Endothelial cell of umbilical vein (primary cell): ENCODE results near the gene SIX5. TPM values are rescaled to one million over a fixed set of nuclear protein-coding genes. Genes with fewer than 3 reads are reported as not detected.

Experiments used
- BruUV-seq: library from RNA; stranded (reverse); fragments of 400-500 nt; replicated peaks from 2 replicates; lab custom pipeline; 2021; lab: Mats Ljungman, UMichigan
- CTCF ChIA-PET: fragments of 300-600, 350-600 bp; sonication (Branson Sonifier 250); formaldehyde crosslinking; loops from one replicate; lab custom pipeline; 2021; ENCODE audit warnings: antibody characterized with exemption, inconsistent platforms; lab: Charles Lee
- POLR2A ChIA-PET: fragments of 300-600, 350-600 bp; sonication (Branson Sonifier 250); formaldehyde crosslinking; loops from one replicate; lab custom pipeline; 2021; ENCODE audit warnings: antibody characterized with exemption, inconsistent platforms; lab: Charles Lee
- DNase-seq: peaks from one replicate; pipeline ENCODE4 v3.0.0-alpha.2; 2011; ENCODE audit warnings: low read depth, low spot score
- FAIRE-seq: peaks from 2 replicates; lab custom pipeline; 2011; peaks lifted over from hg19 to GRCh38; lab: Jason Lieb, UNC
- H2AFZ ChIP-seq: 2 replicates; pipeline ENCODE4 v1.6.0; 2012; ENCODE audit warnings: low read depth, low read length, control low read depth, inconsistent platforms
- H3K27ac ChIP-seq: 2 replicates; pipeline ENCODE4 v1.5.1; 2011; ENCODE audit warnings: low read depth, mild to moderate bottlenecking, control low read depth, low read length, moderate library complexity; ENCODE audit not compliant: insufficient read depth
- H3K27me3 ChIP-seq, 2 experiments: 2 replicates each; pipeline versions ENCODE4 v1.6.0 to v1.6.1; 2011; ENCODE audit warnings: low read length in 2 of 2, mixed read lengths in 1 of 2; ENCODE audit not compliant: control insufficient read depth in 2 of 2, insufficient read depth in 2 of 2
- H3K36me3 ChIP-seq, 2 experiments: 2 replicates in 1 of 2; 3 replicates in 1 of 2; pipeline ENCODE4 v1.5.1; 2011; ENCODE audit warnings: low read length in 2 of 2, mild to moderate bottlenecking in 1 of 2, moderate library complexity in 1 of 2; ENCODE audit not compliant: control insufficient read depth in 2 of 2, insufficient read depth in 2 of 2; ENCODE audit errors: extremely low read depth in 1 of 2
- H3K4me1 ChIP-seq: 3 replicates; pipeline ENCODE4 v1.5.1; 2011; ENCODE audit warnings: mild to moderate bottlenecking, low read length; ENCODE audit not compliant: control insufficient read depth, insufficient read depth; ENCODE audit errors: extremely low read depth
- H3K4me2 ChIP-seq: 2 replicates; pipeline ENCODE4 v1.6.1; 2011; ENCODE audit warnings: low read length, control low read depth, mixed read lengths; ENCODE audit not compliant: insufficient read depth
- H3K4me3 ChIP-seq, 3 experiments: fragments of 200-600 bp in 1 of 3; sonication (generic), shearing (Covaris generic) in 1 of 3; replicated peaks in 1 of 3; 2 replicates each; pipeline ENCODE4 v1.5.1; 2011 to 2016; ENCODE audit warnings: control low read depth in 3 of 3, low read length in 3 of 3, mild to moderate bottlenecking in 2 of 3, inconsistent platforms in 1 of 3, low read depth in 1 of 3, moderate library complexity in 1 of 3; ENCODE audit not compliant: insufficient read depth in 1 of 3
- H3K79me2 ChIP-seq: 2 replicates; pipeline ENCODE4 v1.6.0; 2012; ENCODE audit warnings: low read length, inconsistent platforms; ENCODE audit not compliant: control insufficient read depth, insufficient read depth
- H3K9ac ChIP-seq: replicated peaks from 2 replicates; pipeline ENCODE3; 2011; ENCODE audit warnings: low read length, control low read depth; ENCODE audit not compliant: insufficient read depth; ENCODE audit errors: extremely low read depth
- H3K9me1 ChIP-seq: replicated peaks from 3 replicates; pipeline ENCODE4 v1.6.0; 2011; ENCODE audit warnings: mild to moderate bottlenecking, low read length; ENCODE audit not compliant: control insufficient read depth, insufficient read depth; ENCODE audit errors: extremely low read depth
- H3K9me3 ChIP-seq: replicated peaks from 2 replicates; pipeline ENCODE4 v1.5.1; 2012; ENCODE audit warnings: low read length, inconsistent platforms; ENCODE audit not compliant: control insufficient read depth, insufficient read depth
- H4K20me1 ChIP-seq: replicated peaks from 2 replicates; pipeline ENCODE3; 2011; ENCODE audit warnings: mild to moderate bottlenecking, low read length; ENCODE audit not compliant: control insufficient read depth, insufficient read depth; ENCODE audit errors: extremely low read depth
- CTCF ChIP-seq, 2 donors: IDR thresholded peaks; 1 replicate in 1 of 2; 2 replicates in 1 of 2; pipeline ENCODE4 v1.5.1; 2011; ENCODE audit warnings: low read length in 2 of 2, mild to moderate bottlenecking in 2 of 2, moderate library complexity in 2 of 2, control low read depth in 1 of 2, inconsistent platforms in 1 of 2, low read depth in 1 of 2; ENCODE audit not compliant: insufficient read depth in 1 of 2; ENCODE audit errors: extremely low read depth in 1 of 2
- EZH2 ChIP-seq: IDR thresholded peaks from 2 replicates; pipeline ENCODE4 v1.6.1; 2012; ENCODE audit warnings: borderline replicate concordance, low read depth, mild to moderate bottlenecking, moderate library complexity, low read length, inconsistent platforms; ENCODE audit not compliant: severe bottlenecking
- FOS ChIP-seq: IDR thresholded peaks from 2 replicates; pipeline ENCODE4 v1.6.1; 2011; ENCODE audit warnings: mild to moderate bottlenecking, low read length, moderate library complexity, borderline replicate concordance; ENCODE audit not compliant: insufficient read depth
- GATA2 ChIP-seq: IDR thresholded peaks from 2 replicates; pipeline ENCODE4 v1.7.0; 2011; ENCODE audit warnings: low read depth, mild to moderate bottlenecking, moderate library complexity, mixed read lengths, low read length; ENCODE audit not compliant: insufficient read length, insufficient read depth
- JUN ChIP-seq: IDR thresholded peaks from 2 replicates; pipeline ENCODE4 v1.6.1; 2011; ENCODE audit warnings: borderline replicate concordance, low read depth; ENCODE audit not compliant: insufficient read length, insufficient read depth
- MAX ChIP-seq: IDR thresholded peaks from 2 replicates; pipeline ENCODE4 v1.6.1; 2011; ENCODE audit not compliant: insufficient read depth, insufficient read length
- MYC ChIP-seq: IDR thresholded peaks from one replicate; pipeline ENCODE4 v1.6.1; 2011; ENCODE audit warnings: mild to moderate bottlenecking, low read depth, low read length
- POLR2A ChIP-seq: IDR thresholded peaks from 2 replicates; pipeline ENCODE4 v1.6.1; 2012; ENCODE audit warnings: low read depth, mild to moderate bottlenecking, control low read depth, low read length
- POLR2AphosphoS5 ChIP-seq: IDR thresholded peaks from 2 replicates; pipeline ENCODE4 v1.6.1; 2012; ENCODE audit warnings: low read depth, mild to moderate bottlenecking, control low read depth, low read length, moderate library complexity; ENCODE audit not compliant: insufficient read depth
- dilution Hi-C: fragments of 300-500 bp; cut with MboI; formaldehyde crosslinking; loops from one replicate; pipeline ENCODE4 v1.15.0; 2019; ENCODE audit warnings: low sequenced_read_pairs; ENCODE audit not compliant: extremely low pct_ligation_motif_present
- intact Hi-C: fragments of 100-400 bp; cut with micrococcal nuclease; formaldehyde crosslinking; loops from one replicate; pipeline ENCODE4 v1.10.0; 2022
- polyA plus RNA-seq, 4 experiments: library from polyadenylated mRNA; depleted of rRNA in 3 of 4; stranded (reverse) in 3 of 4; unstranded in 1 of 4; fragments of >200 nt; gene quantifications; 2 replicates each; pipeline versions ENCODE4 v1.2.1 to v1.2.3, GENCODE V29; 2011 to 2012; ENCODE audit warnings: missing spikeins in 1 of 4
- total RNA-seq: library from RNA; stranded (reverse); gene quantifications from 2 replicates; pipeline ENCODE4 v1.2.3, GENCODE V29; 2021

Gene SIX5
- total and polyA plus RNA-seq, 2 donors (not counting 3 experiments of a cell fraction or from before 2014, with no cell fraction given), result 13.1 to 16.7 TPM

GRCh38 chr19:45763691-45764294, 5.3 kb downstream of the SIX5 start:
- CTCF ChIA-PET, result no interaction called here
- peaks cover 2% of the 10 kb centered on the region for H3K79me2 ChIP-seq
- H3K36me3 ChIP-seq, result no peaks in the 10 kb centered on the region
- intact Hi-C loops, result no loop called here
- POLR2A ChIA-PET, result no interaction called here
- dilution Hi-C loops, result no loop called here
- no peaks in the 10 kb centered on the region for H3K9me3 ChIP-seq
- no peaks in the 10 kb centered on the region for H3K27me3 ChIP-seq
- no peak overlapping the region for H3K4me2 ChIP-seq
- no peak overlapping the region for H3K9ac ChIP-seq
- no peak overlapping the region for H3K27ac ChIP-seq
- FAIRE-seq (no peak), DNase-seq (no peak)
- no peak overlapping the region for H2AFZ ChIP-seq
- no peaks in the 10 kb centered on the region for H3K9me1 ChIP-seq
- no peak for TF ChIP-seq MAX
- no peak for TF ChIP-seq MYC
- no peak for TF ChIP-seq GATA2
- TF ChIP-seq JUN, result no peak
- no peak for TF ChIP-seq POLR2A
- H3K4me1 ChIP-seq, result peaks cover 6% of the 10 kb centered on the region
- no TSS peak for BruUV-seq
- H3K4me3 ChIP-seq, result no peak overlapping the region
- H4K20me1 ChIP-seq, result no peaks in the 10 kb centered on the region

GRCh38 chr19:45762870-45763631, 6.0 kb downstream of the SIX5 start:
- no peak overlapping the region for H3K9ac ChIP-seq
- H3K4me1 ChIP-seq, result peaks cover 6% of the 10 kb centered on the region
- H3K9me1 ChIP-seq, result no peaks in the 10 kb centered on the region
- FAIRE-seq (no peak), DNase-seq (no peak)
- intact Hi-C loops, result no loop called here
- TF ChIP-seq GATA2 (no peak), POLR2AphosphoS5 (no peak), FOS (no peak), EZH2 (no peak), POLR2A (no peak), MYC (no peak), JUN (no peak), CTCF (IDR thresholded peaks at IDR 0.05; ENCODE audit: extremely low read depth in 1 of 2, insufficient read depth in 1 of 2, low read depth in 1 of 2, low read length in 2 of 2) (no peak)
- no peak overlapping the region for H2AFZ ChIP-seq
- BruUV-seq, result no TSS peak
- no peak overlapping the region for H3K4me2 ChIP-seq
- H3K36me3 ChIP-seq, result no peaks in the 10 kb centered on the region
- H3K9me3 ChIP-seq, result no peaks in the 10 kb centered on the region
- no peak overlapping the region for H3K4me3 ChIP-seq
- dilution Hi-C loops, result no loop called here
- peaks cover 2% of the 10 kb centered on the region for H3K79me2 ChIP-seq
- ChIA-PET CTCF (interaction anchor here (0.6 to 0.7 kb wide), 2 partner anchors 70 to 768 kb away, joined by 3 to 4 read pairs; partner anchors contain the start of gene QPCTL), POLR2A (no interaction called here)
- H4K20me1 ChIP-seq, result no peaks in the 10 kb centered on the region
- no peaks in the 10 kb centered on the region for H3K27me3 ChIP-seq
- H3K27ac ChIP-seq, result no peak overlapping the region
